Right lobe of liver (tissue), 6 donors: ENCODE data around the gene COL25A1. TPM values are rescaled to one million over a fixed set of nuclear protein-coding genes. Genes with fewer than 3 reads are reported as not detected.

Source experiments
- ATAC-seq, 4 donors: fragments of 200-7000 bp; cut with Tn5 transposase; one replicate each; pipeline ENCODE4 v1.9.1; 2020; ENCODE audit warnings: mild to moderate bottlenecking in 4 of 4, moderate library complexity in 4 of 4
- DNase-seq, 3 donors: peaks; one replicate each; pipeline ENCODE4 v3.0.0-alpha.2; 2020
- H3K27ac ChIP-seq, 3 donors: fragments of 200-600 bp; one replicate each; pipeline ENCODE4 v1.8.0; 2022
- H3K27me3 ChIP-seq, 2 donors: fragments of 200-600 bp; one replicate each; pipeline ENCODE4 v1.8.0; 2022
- H3K36me3 ChIP-seq, 4 donors: fragments of 200-600 bp; sonication (generic) in 1 of 4; one replicate each; pipeline versions ENCODE4 v1.5.1 to v1.8.0; 2017 to 2022; ENCODE audit warnings: control low read depth in 1 of 4
- H3K4me1 ChIP-seq, 4 donors: fragments of 200-600 bp; sonication (generic) in 1 of 4; one replicate each; pipeline versions ENCODE4 v1.5.1 to v1.8.0; 2017 to 2022; ENCODE audit warnings: control low read depth in 1 of 4
- H3K4me3 ChIP-seq, 3 donors: fragments of 200-600 bp; one replicate each; pipeline ENCODE4 v1.8.0; 2022
- H3K9me3 ChIP-seq, 4 donors: fragments of 200-600 bp; sonication (generic) in 1 of 4; one replicate each; pipeline versions ENCODE4 v1.5.1 to v1.8.0; 2017 to 2022; ENCODE audit warnings: control low read depth in 1 of 4
- POLR2A ChIP-seq: fragments of 450-650 bp; IDR thresholded peaks from one replicate; pipeline ENCODE4 v1.6.1; 2017; ENCODE audit warnings: antibody characterized with exemption, mild to moderate bottlenecking
- WGBS: methylation state at CpG from one replicate; pipeline ENCODE4 v1.1.6; 2018; ENCODE audit warnings: low coverage, low lambda C conversion rate; ENCODE audit not compliant: insufficient coverage; ENCODE audit errors: missing lambda C conversion rate; 5-methylcytosine and 5-hydroxymethylcytosine counted together
- intact Hi-C, 2 donors: fragments of 100-400 bp; cut with DNase I; formaldehyde crosslinking; loops; one replicate each; pipeline versions ENCODE4 v1.11.2 to v1.14.1; 2022
- total RNA-seq, 6 experiments: library from RNA; depleted of rRNA in 2 of 6; stranded (reverse); fragments of >200 nt in 2 of 6; fragmentation: NEBNext Ultra II Directional in 3 of 6; extraction: Animal tissue kit (Norgen Biotek cat#: 25700) in 3 of 6; gene quantifications; one replicate each; pipeline versions ENCODE4 v1.1.0 to v1.2.4, GENCODE V29; 2016 to 2023
- TF ChIP-seq, protein P1 (sequence below), 4 donors: fragments of 200-600 bp in 3 of 4; fragments of 450-650 bp in 1 of 4; IDR thresholded peaks; one replicate each; pipeline versions ENCODE4 v1.5.1 to v1.8.0; 2016 to 2022; ENCODE audit warnings: antibody characterized with exemption in 4 of 4, mild to moderate bottlenecking in 2 of 4
- donor health status: DM: no; HTN: yes; CAD: no.
- donor health status: DM: no; HTN: no; CAD: no.
- donor health status: DM: no; HTN: no; CAD: no.
- donor health status: DM: no; HTN: yes; CAD: no.
- donor health status: DM: no; HTN: yes; CAD: no.

Gene COL25A1
- total RNA-seq, 6 experiments from 2014 or later, result 0.06 to 4.8 (median 1.3) TPM

DNA sequence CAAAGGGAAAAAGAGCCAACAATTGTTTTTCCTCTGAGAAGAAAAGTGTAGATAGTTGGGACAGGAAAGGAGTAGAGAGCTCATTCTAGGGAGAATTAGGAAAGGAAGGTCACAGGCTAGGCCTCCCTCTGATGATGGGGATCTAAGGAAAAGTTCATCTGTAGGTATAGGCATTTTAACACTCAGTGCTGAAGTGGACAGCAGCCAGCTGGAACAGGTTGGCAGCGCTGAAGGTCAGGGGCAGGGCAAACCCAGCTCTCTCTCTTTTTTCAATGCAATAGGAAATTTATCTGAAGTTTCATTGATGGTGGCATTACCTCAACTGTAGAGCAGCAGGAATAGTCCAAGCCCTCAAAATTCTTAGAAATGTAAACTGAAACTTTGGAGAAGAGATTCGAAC is 441.1 kb downstream of the COL25A1 start:
- intact Hi-C loops, result no loop called here
- TF ChIP-seq, protein P1, sequence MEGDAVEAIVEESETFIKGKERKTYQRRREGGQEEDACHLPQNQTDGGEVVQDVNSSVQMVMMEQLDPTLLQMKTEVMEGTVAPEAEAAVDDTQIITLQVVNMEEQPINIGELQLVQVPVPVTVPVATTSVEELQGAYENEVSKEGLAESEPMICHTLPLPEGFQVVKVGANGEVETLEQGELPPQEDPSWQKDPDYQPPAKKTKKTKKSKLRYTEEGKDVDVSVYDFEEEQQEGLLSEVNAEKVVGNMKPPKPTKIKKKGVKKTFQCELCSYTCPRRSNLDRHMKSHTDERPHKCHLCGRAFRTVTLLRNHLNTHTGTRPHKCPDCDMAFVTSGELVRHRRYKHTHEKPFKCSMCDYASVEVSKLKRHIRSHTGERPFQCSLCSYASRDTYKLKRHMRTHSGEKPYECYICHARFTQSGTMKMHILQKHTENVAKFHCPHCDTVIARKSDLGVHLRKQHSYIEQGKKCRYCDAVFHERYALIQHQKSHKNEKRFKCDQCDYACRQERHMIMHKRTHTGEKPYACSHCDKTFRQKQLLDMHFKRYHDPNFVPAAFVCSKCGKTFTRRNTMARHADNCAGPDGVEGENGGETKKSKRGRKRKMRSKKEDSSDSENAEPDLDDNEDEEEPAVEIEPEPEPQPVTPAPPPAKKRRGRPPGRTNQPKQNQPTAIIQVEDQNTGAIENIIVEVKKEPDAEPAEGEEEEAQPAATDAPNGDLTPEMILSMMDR (IDR thresholded peaks at IDR 0.05), result no peak
- TF ChIP-seq POLR2A, result no peak
- H3K4me3 ChIP-seq, result no peak overlapping the region
- H3K27me3 ChIP-seq, result no peaks in the 10 kb centered on the region
- DNase-seq (peak in 1 of 3 donors; percentile 22), ATAC-seq (peak; percentile 38 to 69 (median 46))
- no peak overlapping the region for H3K27ac ChIP-seq
- H3K4me1 ChIP-seq, result no peaks in the 10 kb centered on the region
- H3K9me3 ChIP-seq, result no peaks in the 10 kb centered on the region
- H3K36me3 ChIP-seq, result no peaks in the 10 kb centered on the region
- WGBS, result 50% methylated on average over 2 of the region's 2 CpGs

DNA sequence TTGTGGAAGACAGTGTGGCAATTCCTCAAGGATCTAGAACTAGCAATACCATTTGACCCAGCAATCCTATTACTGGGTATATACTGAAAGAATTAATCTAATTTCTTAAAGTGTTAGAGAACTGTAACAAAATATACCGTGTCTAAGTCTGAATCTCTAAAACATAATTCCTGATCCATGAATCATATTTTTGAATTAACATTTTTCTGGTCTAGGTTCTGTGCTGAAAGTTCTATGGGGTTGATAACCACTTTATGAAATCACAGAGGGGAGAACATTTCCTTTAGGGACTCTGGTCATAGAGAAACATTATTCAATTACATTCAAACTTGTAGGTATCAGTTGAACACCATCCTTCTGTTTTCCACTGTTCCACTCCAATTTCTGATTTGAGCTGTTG is 447.7 kb downstream of the COL25A1 start:
- H3K36me3 ChIP-seq, result no peaks in the 10 kb centered on the region
- no peak overlapping the region for H3K27ac ChIP-seq
- DNase-seq (no peak), ATAC-seq (no peak)
- TF ChIP-seq, protein P1 (IDR thresholded peaks at IDR 0.05), result no peak
- TF ChIP-seq POLR2A, result no peak
- no peaks in the 10 kb centered on the region for H3K27me3 ChIP-seq
- 56% methylated on average over 1 of the region's 1 CpG for WGBS
- H3K4me1 ChIP-seq, result no peaks in the 10 kb centered on the region
- H3K4me3 ChIP-seq, result no peak overlapping the region
- no peaks in the 10 kb centered on the region for H3K9me3 ChIP-seq
- intact Hi-C loops, result no loop called here

DNA sequence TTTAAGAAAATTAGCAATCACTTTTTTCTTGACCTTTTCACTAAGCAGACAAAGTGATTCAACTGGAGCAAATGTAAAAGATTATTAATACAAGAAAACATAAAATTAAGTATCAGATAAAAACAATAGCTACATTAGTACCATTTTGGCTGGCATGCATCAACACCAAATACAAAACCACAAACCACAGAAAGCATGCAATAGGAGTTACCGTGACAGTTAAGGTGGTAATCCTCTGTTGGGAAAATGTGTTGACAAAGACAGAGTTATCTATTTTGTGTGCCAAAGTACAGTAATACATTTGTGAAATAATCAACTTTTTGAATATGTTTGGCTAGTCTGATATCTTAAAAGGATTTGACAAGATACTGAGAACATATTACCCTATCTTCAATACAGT is 449.8 kb downstream of the COL25A1 start:
- Histone ChIP-seq H3K27me3 (no peaks in the 10 kb centered on the region), H3K4me1 (no peaks in the 10 kb centered on the region), H3K4me3 (no peak overlapping the region), H3K27ac (no peak overlapping the region), H3K36me3 (no peaks in the 10 kb centered on the region), H3K9me3 (no peaks in the 10 kb centered on the region)
- ATAC-seq (no peak), DNase-seq (no peak)
- no peak for TF ChIP-seq POLR2A
- TF ChIP-seq, protein P1 (IDR thresholded peaks at IDR 0.05), result no peak
- intact Hi-C loops, result no loop called here
- 50% methylated on average over 1 of the region's 1 CpG for WGBS

DNA sequence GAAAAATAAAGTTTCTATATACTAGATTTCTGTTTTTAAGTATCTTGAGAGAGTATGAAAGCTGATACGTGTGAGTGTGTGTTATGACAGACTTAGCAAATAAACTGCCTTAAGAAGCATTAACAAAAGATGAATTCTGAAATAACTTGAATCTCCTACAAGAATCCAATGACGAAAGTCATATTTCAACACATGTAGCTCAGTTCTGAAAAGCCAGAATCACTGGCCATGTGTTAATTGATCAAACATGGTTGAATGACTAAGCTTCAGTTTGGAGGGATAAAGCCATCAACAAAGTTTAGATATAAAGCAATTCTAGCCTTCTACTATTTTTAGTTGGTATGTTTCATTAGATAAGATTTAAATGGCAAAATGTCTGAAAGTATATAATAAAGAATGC is 451.1 kb downstream of the COL25A1 start:
- Histone ChIP-seq H3K9me3 (no peaks in the 10 kb centered on the region), H3K4me1 (no peaks in the 10 kb centered on the region), H3K27ac (no peak overlapping the region), H3K4me3 (no peak overlapping the region), H3K36me3 (no peaks in the 10 kb centered on the region), H3K27me3 (no peaks in the 10 kb centered on the region)
- TF ChIP-seq POLR2A, result no peak
- TF ChIP-seq, protein P1 (IDR thresholded peaks at IDR 0.05), result no peak
- no peak for ATAC-seq
- DNase-seq, result no peak
- intact Hi-C loops, result no loop called here
- WGBS, result 67% methylated on average over 2 of the region's 2 CpGs

DNA sequence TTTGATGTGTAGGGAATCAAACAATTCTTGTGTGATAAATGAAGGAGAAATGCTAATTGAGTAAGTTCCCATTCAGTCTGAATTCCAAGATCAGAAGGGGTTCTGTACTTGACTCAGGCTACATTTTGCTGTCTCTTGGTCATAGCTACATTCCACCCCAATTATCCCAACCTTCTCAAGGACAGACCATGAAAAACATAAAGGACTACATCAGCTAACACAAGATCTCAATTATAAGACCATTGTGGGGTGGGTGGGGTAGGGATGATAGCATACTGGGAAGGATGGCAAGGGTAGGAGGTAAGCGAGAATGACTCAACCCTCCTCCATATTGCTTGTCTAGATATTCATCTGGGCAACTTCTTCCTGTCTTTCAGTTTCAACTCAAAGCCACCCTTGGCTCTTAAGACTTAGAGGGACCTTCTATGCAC is 452.2 kb downstream of the COL25A1 start:
- ATAC-seq, result no peak
- H3K4me3 ChIP-seq, result no peak overlapping the region
- TF ChIP-seq, protein P1 (IDR thresholded peaks at IDR 0.05), result no peak
- no peak for TF ChIP-seq POLR2A
- intact Hi-C loops, result no loop called here
- no peak for DNase-seq
- no peak overlapping the region for H3K27ac ChIP-seq
- no peaks in the 10 kb centered on the region for H3K4me1 ChIP-seq
- 83% methylated on average over 1 of the region's 1 CpG for whole genome bisulfite sequencing
- no peaks in the 10 kb centered on the region for H3K36me3 ChIP-seq
- H3K27me3 ChIP-seq, result no peaks in the 10 kb centered on the region
- no peaks in the 10 kb centered on the region for H3K9me3 ChIP-seq
